IMR-90 (cell line): ENCODE data around the gene ASXL1. TPM values are rescaled to one million over a fixed set of nuclear protein-coding genes. Genes with fewer than 3 reads are reported as not detected.

Experiments used
- ATAC-seq: fragments of 200-7000 bp; cut with Tn5 transposase; 2 replicates; pipeline ENCODE4 v1.9.1; 2020; ENCODE audit warnings: low read depth, mild to moderate bottlenecking, moderate library complexity
- BruUV-seq: library from RNA; stranded (reverse); fragments of 400-500 nt; replicated peaks from 2 replicates; lab custom pipeline; 2021; lab: Mats Ljungman, UMichigan
- CTCF ChIA-PET: fragments of 300-600 bp; formaldehyde crosslinking; extraction: SDS; loops from one replicate; lab custom pipeline; 2021; ENCODE audit warnings: antibody characterized with exemption; lab: Yijun Ruan, JAX
- POLR2A ChIA-PET: fragments of 300-600 bp; sonication (Branson Sonifier 250); formaldehyde crosslinking; loops from one replicate; lab custom pipeline; 2022; ENCODE audit warnings: antibody characterized with exemption; ENCODE audit not compliant: unreplicated experiment; lab: Charles Lee
- DNase-seq: peaks from one replicate; pipeline ENCODE4 v3.0.0; 2013
- H2AFZ ChIP-seq: replicated peaks from 2 replicates; pipeline ENCODE3; 2013; ENCODE audit warnings: low read length, mild to moderate bottlenecking; ENCODE audit not compliant: poor library complexity
- H2AK5ac ChIP-seq: 2 replicates; pipeline ENCODE4 v1.6.1; 2013; ENCODE audit warnings: low read depth, low read length, inconsistent platforms
- H2AK9ac ChIP-seq: replicated peaks from 2 replicates; pipeline ENCODE3; 2013; ENCODE audit warnings: mild to moderate bottlenecking, low read depth, low read length, moderate library complexity; ENCODE audit not compliant: poor library complexity
- H2BK120ac ChIP-seq: 2 replicates; pipeline ENCODE4 v1.6.1; 2013; ENCODE audit warnings: low read depth, low read length, inconsistent platforms
- H2BK15ac ChIP-seq: 3 replicates; pipeline ENCODE4 v1.6.1; 2013; ENCODE audit warnings: low read depth, low read length, inconsistent platforms
- H2BK20ac ChIP-seq: 2 replicates; pipeline ENCODE4 v1.6.1; 2013; ENCODE audit warnings: low read depth, mild to moderate bottlenecking, inconsistent platforms, low read length, moderate library complexity
- H2BK5ac ChIP-seq: 2 replicates; pipeline ENCODE4 v1.6.1; 2013; ENCODE audit warnings: mild to moderate bottlenecking, low read depth, low read length, inconsistent platforms; ENCODE audit not compliant: poor library complexity, severe bottlenecking
- H3K14ac ChIP-seq: replicated peaks from 2 replicates; pipeline ENCODE4 v1.6.1; 2013; ENCODE audit warnings: low read depth, low read length, inconsistent platforms
- H3K18ac ChIP-seq: 2 replicates; pipeline ENCODE4 v1.6.1; 2013; ENCODE audit warnings: low read depth, low read length, control low read depth
- H3K23ac ChIP-seq: 2 replicates; pipeline ENCODE4 v1.6.1; 2013; ENCODE audit warnings: low read depth, low read length, inconsistent platforms
- H3K27ac ChIP-seq: 2 replicates; pipeline ENCODE4 v1.5.1; 2013; ENCODE audit warnings: mild to moderate bottlenecking, control low read depth, low read length; ENCODE audit not compliant: insufficient read depth
- H3K27me3 ChIP-seq: 2 replicates; pipeline ENCODE4 v1.6.1; 2013; ENCODE audit warnings: low read length; ENCODE audit not compliant: control insufficient read depth, insufficient read depth
- H3K36me3 ChIP-seq: 2 replicates; pipeline ENCODE4 v1.6.1; 2013; ENCODE audit warnings: low read length, mixed read lengths; ENCODE audit not compliant: control insufficient read depth, insufficient read depth
- H3K4ac ChIP-seq: 2 replicates; pipeline ENCODE4 v1.6.1; 2013; ENCODE audit warnings: low read depth, low read length, inconsistent platforms
- H3K4me1 ChIP-seq: 2 replicates; pipeline ENCODE4 v1.6.1; 2013; ENCODE audit warnings: low read length, mixed read lengths; ENCODE audit not compliant: control insufficient read depth, insufficient read depth
- H3K4me2 ChIP-seq: 2 replicates; pipeline ENCODE4 v1.6.1; 2013; ENCODE audit warnings: low read depth, mild to moderate bottlenecking, control low read depth, low read length, moderate library complexity
- H3K4me3 ChIP-seq: 2 replicates; pipeline ENCODE4 v1.5.1; 2013; ENCODE audit warnings: low read depth, mild to moderate bottlenecking, control low read depth, low read length, moderate library complexity; ENCODE audit not compliant: insufficient read depth
- H3K56ac ChIP-seq: 2 replicates; pipeline ENCODE4 v1.6.1; 2013; ENCODE audit warnings: low read length, inconsistent platforms; ENCODE audit not compliant: insufficient read depth; ENCODE audit errors: extremely low read depth
- H3K79me1 ChIP-seq, 2 experiments: 2 replicates each; pipeline ENCODE4 v1.6.1; 2013; ENCODE audit warnings: low read length in 2 of 2, inconsistent platforms in 1 of 2, low read depth in 1 of 2
- H3K9ac ChIP-seq: 2 replicates; pipeline ENCODE4 v1.6.1; 2013; ENCODE audit warnings: low read depth, low read length, control low read depth
- H3K9me1 ChIP-seq: 2 replicates; pipeline ENCODE4 v1.6.1; 2013; ENCODE audit warnings: low read length, inconsistent platforms; ENCODE audit not compliant: insufficient read depth
- H3K9me3 ChIP-seq: 2 replicates; pipeline ENCODE4 v1.6.1; 2013; ENCODE audit warnings: low read length; ENCODE audit not compliant: control insufficient read depth, insufficient read depth
- H4K20me1 ChIP-seq: 2 replicates; pipeline ENCODE4 v1.6.1; 2013; ENCODE audit warnings: low read length, inconsistent platforms; ENCODE audit not compliant: insufficient read depth
- H4K5ac ChIP-seq: 2 replicates; pipeline ENCODE4 v1.6.1; 2013; ENCODE audit warnings: mild to moderate bottlenecking, low read depth, low read length, control low read depth
- H4K8ac ChIP-seq, 2 experiments: 2 replicates each; pipeline ENCODE4 v1.6.1; 2013; ENCODE audit warnings: low read depth in 2 of 2, low read length in 2 of 2, control low read depth in 1 of 2, inconsistent platforms in 1 of 2
- H4K91ac ChIP-seq: 2 replicates; pipeline ENCODE4 v1.6.1; 2013; ENCODE audit warnings: low read depth, low read length, inconsistent platforms; ENCODE audit not compliant: insufficient read depth
- BHLHE40 ChIP-seq: fragments of 150-350 bp; IDR thresholded peaks from 2 replicates; pipeline ENCODE4 v1.6.1; 2016; ENCODE audit warnings: mild to moderate bottlenecking, low read depth, low read length
- CEBPB ChIP-seq: IDR thresholded peaks from 2 replicates; pipeline ENCODE4 v1.6.1; 2012; ENCODE audit warnings: low read depth, low read length, improper control_type of control experiment
- CHD1 ChIP-seq: IDR thresholded peaks from 2 replicates; pipeline ENCODE4 v1.6.1; 2012; ENCODE audit warnings: low read depth, low read length, improper control_type of control experiment
- MAZ ChIP-seq: IDR thresholded peaks from 2 replicates; pipeline ENCODE4 v1.6.1; 2012; ENCODE audit warnings: low read depth, mild to moderate bottlenecking, low read length, improper control_type of control experiment, moderate library complexity, borderline replicate concordance
- MXI1 ChIP-seq: IDR thresholded peaks from 2 replicates; pipeline ENCODE4 v1.6.1; 2012; ENCODE audit warnings: low read depth, mild to moderate bottlenecking, low read length, moderate library complexity, borderline replicate concordance
- POLR2A ChIP-seq: IDR thresholded peaks from 2 replicates; pipeline ENCODE4 v1.6.1; 2012; ENCODE audit warnings: mild to moderate bottlenecking, low read depth, low read length
- RAD21 ChIP-seq: IDR thresholded peaks from 2 replicates; pipeline ENCODE4 v1.6.1; 2012; ENCODE audit warnings: low read length, improper control_type of control experiment
- RCOR1 ChIP-seq: IDR thresholded peaks from 2 replicates; pipeline ENCODE4 v1.6.1; 2012; ENCODE audit warnings: mild to moderate bottlenecking, low read length, improper control_type of control experiment; ENCODE audit not compliant: insufficient replicate concordance
- RFX5 ChIP-seq: IDR thresholded peaks from 2 replicates; pipeline ENCODE4 v1.8.0; 2012; ENCODE audit warnings: low read depth, mild to moderate bottlenecking, low read length, moderate library complexity
- SMC3 ChIP-seq: fragments of 150-350 bp; IDR thresholded peaks from 2 replicates; pipeline ENCODE4 v1.6.1; 2016; ENCODE audit warnings: low read depth, mild to moderate bottlenecking, antibody characterized with exemption, low read length, moderate library complexity
- WGBS, 2 experiments: methylation state at CpG; one replicate each; pipeline versions ENCODE4 v1.1.5 to v1.1.7; 2013; ENCODE audit warnings: missing lambda C conversion rate in 2 of 2; ENCODE audit not compliant: insufficient read length in 1 of 2; ENCODE audit errors: extremely low coverage in 2 of 2; 5-methylcytosine and 5-hydroxymethylcytosine counted together
- dilution Hi-C: fragments of 300-500 bp; cut with HindIII; formaldehyde crosslinking; loops from one replicate; pipeline ENCODE4 v1.14.3; 2018; ENCODE audit warnings: low sequenced_read_pairs; ENCODE audit not compliant: unreplicated experiment
- in situ Hi-C: fragments of 300-500 bp; cut with MboI; formaldehyde crosslinking; loops from 3 replicates; pipeline ENCODE4 v1.14.3; 2019; ENCODE audit warnings: low sequenced_read_pairs, inconsistent platforms, mixed read lengths
- intact Hi-C: fragments of 100-400 bp; cut with micrococcal nuclease; formaldehyde crosslinking; loops from 2 replicates; pipeline ENCODE4 v1.10.0; 2022
- polyA plus RNA-seq, 3 experiments: library from polyadenylated mRNA; depleted of rRNA; stranded (reverse); fragments of >200 nt; gene quantifications; 2 replicates each; pipeline ENCODE4 v1.2.3, GENCODE V29; 2012; ENCODE audit warnings: low replicate concordance in 1 of 3
- total RNA-seq: library from RNA; depleted of rRNA; stranded (reverse); fragments of >200 nt; gene quantifications from 2 replicates; pipeline ENCODE4 v1.2.3, GENCODE V29; 2012
- TF ChIP-seq, protein P1 (sequence below): fragments of 150-350 bp; IDR thresholded peaks from 2 replicates; pipeline ENCODE4 v1.6.1; 2017; ENCODE audit warnings: mild to moderate bottlenecking, antibody characterized with exemption, low read length, low read depth
- TF ChIP-seq, protein P2 (sequence below): conservative IDR thresholded peaks from 2 replicates; pipeline ENCODE4 v1.5.1; 2012; ENCODE audit warnings: mild to moderate bottlenecking, low read depth, low read length, improper control_type of control experiment
- TF ChIP-seq, protein P3 (sequence below): fragments of 150-350 bp; IDR thresholded peaks from 2 replicates; pipeline ENCODE4 v1.6.1; 2016; ENCODE audit warnings: low read depth, mild to moderate bottlenecking, low read length, moderate library complexity, borderline replicate concordance

Gene ASXL1
- total and polyA plus RNA-seq, 2 of the 4 experiments (the other 2 are of a cell fraction), result 29.9 to 37.1 TPM

DNA sequence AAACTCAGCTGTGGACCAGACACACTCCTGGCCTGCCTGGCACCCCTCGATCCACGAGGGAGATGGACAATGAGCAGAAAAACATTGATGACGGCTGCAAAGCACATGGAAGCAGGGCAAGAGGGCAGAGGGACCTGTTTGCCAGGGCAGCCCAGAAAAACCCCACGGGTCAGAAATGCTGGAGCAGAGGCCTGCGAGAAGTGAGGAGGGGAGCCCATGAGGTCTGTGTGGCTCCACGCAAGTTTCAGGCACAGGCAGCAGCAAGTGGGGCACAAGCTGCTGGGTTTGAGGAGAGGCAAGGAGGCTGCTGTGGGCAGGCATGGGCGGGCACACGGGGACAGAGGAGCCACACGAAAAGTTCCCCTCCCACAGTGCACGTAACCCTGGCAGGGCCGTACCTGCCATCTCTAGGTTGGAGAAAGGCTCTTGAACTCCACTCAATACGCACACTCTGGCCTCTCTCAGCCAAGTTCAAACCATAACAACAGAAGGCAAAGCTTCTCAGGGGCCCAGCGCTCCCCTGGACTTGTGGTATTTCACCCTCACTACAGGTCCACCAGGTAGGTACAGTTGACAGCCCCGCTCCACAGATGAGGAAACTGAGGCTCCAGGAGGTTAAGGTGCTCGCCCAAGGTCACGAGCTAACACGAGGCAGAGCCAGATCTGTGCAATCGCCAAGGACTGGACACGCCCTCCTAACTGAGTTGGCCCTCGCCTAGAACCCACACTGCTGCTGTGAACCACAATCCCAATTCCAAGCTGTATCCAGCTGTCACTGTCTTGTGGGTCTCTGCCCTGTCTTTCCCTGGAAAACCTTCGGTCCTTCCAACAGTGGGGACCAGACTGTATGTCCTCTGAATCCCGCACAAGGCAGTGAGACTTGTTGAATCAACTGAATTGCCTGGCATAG is 118.8 kb downstream of the ASXL1 start:
- Histone ChIP-seq H2AFZ (no peak overlapping the region), H2BK15ac (0 out of 3 replicates have a peak overlapping the region, but pooled peaks have one; percentile 14), H3K9me3 (no peaks in the 10 kb centered on the region), H2BK20ac (peak overlapping the region; percentile 18; the same call in 1 of the 2 replicates), H4K91ac (0 out of 2 replicates have a peak overlapping the region, but pooled peaks have one; percentile 25), H3K36me3 (peaks cover 7% of the 10 kb centered on the region), H3K56ac (no peak overlapping the region), H3K4me3 (no peak overlapping the region), H2AK5ac (peak overlapping the region; percentile 94), H3K27ac (no peak overlapping the region; the same call in 1 of the 2 replicates), H3K18ac (no peak overlapping the region), H4K5ac (no peak overlapping the region), H4K8ac (peak overlapping the region in 1 of 2 experiments; percentile 18; a peak in 2 of 4 replicates), H3K14ac (peak overlapping the region; percentile 91; the same call in 1 of the 2 replicates), H3K79me1 (peaks cover 14 to 92% of the 10 kb centered on the region in 2 experiments; a peak in 3 of 4 replicates), H4K20me1 (peaks cover 52% of the 10 kb centered on the region), H3K27me3 (no peaks in the 10 kb centered on the region), H2BK5ac (no peak overlapping the region), H3K4me2 (no peak overlapping the region), H3K4ac (peak overlapping the region; percentile 95), H3K23ac (peak overlapping the region; percentile 95), H3K9ac (0 out of 2 replicates have a peak overlapping the region, but pooled peaks have one; percentile 66), H3K9me1 (peaks cover 33% of the 10 kb centered on the region), H3K4me1 (peaks cover 42% of the 10 kb centered on the region), H2AK9ac (peak overlapping the region; percentile 99), H2BK120ac (peak overlapping the region; percentile 25; the same call in 1 of the 2 replicates)
- no TSS peak for BruUV-seq
- intact Hi-C loops (no loop called here), in situ Hi-C loops (loop anchor here (25.0 kb wide), 1 partner anchor 640 kb away; the partner anchor contains the start of gene FOXS1), dilution Hi-C loops (no loop called here)
- DNase-seq, result no peak
- POLR2A ChIA-PET, result no interaction called here
- CTCF ChIA-PET, result no interaction called here
- WGBS, 2 experiments, result 77% methylated on average over 14 of the region's 22 CpGs; no CpG with 5 or more reads in 1 of the 2 experiments
- no peak for ATAC-seq
- TF ChIP-seq, protein P1, sequence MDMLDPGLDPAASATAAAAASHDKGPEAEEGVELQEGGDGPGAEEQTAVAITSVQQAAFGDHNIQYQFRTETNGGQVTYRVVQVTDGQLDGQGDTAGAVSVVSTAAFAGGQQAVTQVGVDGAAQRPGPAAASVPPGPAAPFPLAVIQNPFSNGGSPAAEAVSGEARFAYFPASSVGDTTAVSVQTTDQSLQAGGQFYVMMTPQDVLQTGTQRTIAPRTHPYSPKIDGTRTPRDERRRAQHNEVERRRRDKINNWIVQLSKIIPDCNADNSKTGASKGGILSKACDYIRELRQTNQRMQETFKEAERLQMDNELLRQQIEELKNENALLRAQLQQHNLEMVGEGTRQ, result no peak
- TF ChIP-seq, protein P2, sequence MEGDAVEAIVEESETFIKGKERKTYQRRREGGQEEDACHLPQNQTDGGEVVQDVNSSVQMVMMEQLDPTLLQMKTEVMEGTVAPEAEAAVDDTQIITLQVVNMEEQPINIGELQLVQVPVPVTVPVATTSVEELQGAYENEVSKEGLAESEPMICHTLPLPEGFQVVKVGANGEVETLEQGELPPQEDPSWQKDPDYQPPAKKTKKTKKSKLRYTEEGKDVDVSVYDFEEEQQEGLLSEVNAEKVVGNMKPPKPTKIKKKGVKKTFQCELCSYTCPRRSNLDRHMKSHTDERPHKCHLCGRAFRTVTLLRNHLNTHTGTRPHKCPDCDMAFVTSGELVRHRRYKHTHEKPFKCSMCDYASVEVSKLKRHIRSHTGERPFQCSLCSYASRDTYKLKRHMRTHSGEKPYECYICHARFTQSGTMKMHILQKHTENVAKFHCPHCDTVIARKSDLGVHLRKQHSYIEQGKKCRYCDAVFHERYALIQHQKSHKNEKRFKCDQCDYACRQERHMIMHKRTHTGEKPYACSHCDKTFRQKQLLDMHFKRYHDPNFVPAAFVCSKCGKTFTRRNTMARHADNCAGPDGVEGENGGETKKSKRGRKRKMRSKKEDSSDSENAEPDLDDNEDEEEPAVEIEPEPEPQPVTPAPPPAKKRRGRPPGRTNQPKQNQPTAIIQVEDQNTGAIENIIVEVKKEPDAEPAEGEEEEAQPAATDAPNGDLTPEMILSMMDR, result no peak
- TF ChIP-seq RFX5 (no peak), CEBPB (no peak), MXI1 (no peak), POLR2A (no peak), BHLHE40 (no peak), CHD1 (no peak), SMC3 (no peak), RAD21 (no peak), MAZ (no peak), RCOR1 (no peak)
- TF ChIP-seq, protein P3, sequence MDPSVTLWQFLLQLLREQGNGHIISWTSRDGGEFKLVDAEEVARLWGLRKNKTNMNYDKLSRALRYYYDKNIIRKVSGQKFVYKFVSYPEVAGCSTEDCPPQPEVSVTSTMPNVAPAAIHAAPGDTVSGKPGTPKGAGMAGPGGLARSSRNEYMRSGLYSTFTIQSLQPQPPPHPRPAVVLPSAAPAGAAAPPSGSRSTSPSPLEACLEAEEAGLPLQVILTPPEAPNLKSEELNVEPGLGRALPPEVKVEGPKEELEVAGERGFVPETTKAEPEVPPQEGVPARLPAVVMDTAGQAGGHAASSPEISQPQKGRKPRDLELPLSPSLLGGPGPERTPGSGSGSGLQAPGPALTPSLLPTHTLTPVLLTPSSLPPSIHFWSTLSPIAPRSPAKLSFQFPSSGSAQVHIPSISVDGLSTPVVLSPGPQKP, result no peak
